Activated T-helper 2 cell treated with anti-CD3 and anti-CD28 coated beads, Interferon-gamma antibody, Interleukin-2, Interleukin-4, amounts not matched to agents 10 μg/mL and 5 μg/mL and 100 μg/mL, durations not matched to agents 14 hours and 24 hours and 36 hours (primary cell): Measurements from ENCODE around the gene BABAM2. TPM values are rescaled to one million over a fixed set of nuclear protein-coding genes. Genes with fewer than 3 reads are reported as not detected.
"Not testable (repeated sequence)": the region's sequence is repeated elsewhere in the genome, so short reads cannot be mapped to it uniquely, and the experiment has no call there.

Experiments used
- DNase-seq: peaks from one replicate; pipeline ENCODE4 v3.0.0; 2021; ENCODE audit warnings: low spot score
- H3K27ac Mint-ChIP-seq: one replicate; pipeline ENCODE4 v1.8.0; 2021; ENCODE audit warnings: mixed read lengths
- H3K27me3 Mint-ChIP-seq: one replicate; pipeline ENCODE4 v1.8.0; 2021; ENCODE audit warnings: low read depth, mixed read lengths
- H3K36me3 Mint-ChIP-seq: one replicate; pipeline ENCODE4 v1.8.0; 2021; ENCODE audit warnings: low read depth, mixed read lengths
- H3K4me1 Mint-ChIP-seq: one replicate; pipeline ENCODE4 v1.8.0; 2021; ENCODE audit warnings: low read depth, mixed read lengths
- H3K4me3 Mint-ChIP-seq: one replicate; pipeline ENCODE4 v1.8.0; 2021; ENCODE audit warnings: low read depth, mild to moderate bottlenecking, moderate library complexity, mixed read lengths
- H3K9me3 Mint-ChIP-seq: one replicate; pipeline ENCODE4 v1.8.0; 2021; ENCODE audit warnings: mixed read lengths
- intact Hi-C: fragments of 100-400 bp; cut with micrococcal nuclease; formaldehyde crosslinking; loops from one replicate; pipeline ENCODE4 v1.15.1; 2023
- total RNA-seq: library from RNA; stranded (reverse); gene quantifications from 2 replicates; pipeline ENCODE4 v1.2.3, GENCODE V29; 2022

The BABAM2 gene
- total RNA-seq, 1 donor from 2014 or later = 49.0 TPM

- no peak overlapping the region for H3K27ac Mint-ChIP-seq
- H3K4me3 Mint-ChIP-seq = no peak overlapping the region
- H3K36me3 Mint-ChIP-seq = no peaks in the 10 kb centered on the region
Measured at GRCh38 chr2:28089486-28089885, 199.0 kb downstream of the BABAM2 start.

GRCh38 chr2:28093308-28093707, 202.8 kb downstream of the BABAM2 start:
- DNase-seq = no peak
- H3K36me3 Mint-ChIP-seq = no peaks in the 10 kb centered on the region
- no peak overlapping the region for H3K4me3 Mint-ChIP-seq
- H3K27ac Mint-ChIP-seq = no peak overlapping the region
- intact Hi-C loops = no loop called here
- no peaks in the 10 kb centered on the region for H3K9me3 Mint-ChIP-seq
- no peaks in the 10 kb centered on the region for H3K27me3 Mint-ChIP-seq
- H3K4me1 Mint-ChIP-seq = peaks cover 1% of the 10 kb centered on the region

More at GRCh38 chr2:28089486-28089885, 199.0 kb downstream of the BABAM2 start:
- peaks cover 1% of the 10 kb centered on the region for H3K4me1 Mint-ChIP-seq
- intact Hi-C loops = no loop called here
- no peak for DNase-seq
- no peaks in the 10 kb centered on the region for H3K9me3 Mint-ChIP-seq
- no peaks in the 10 kb centered on the region for H3K27me3 Mint-ChIP-seq

- Mint-ChIP-seq H3K36me3 (no peaks in the 10 kb centered on the region), H3K27ac (no peak overlapping the region), H3K9me3 (no peaks in the 10 kb centered on the region), H3K4me1 (peaks cover 1% of the 10 kb centered on the region), H3K4me3 (no peak overlapping the region), H3K27me3 (no peaks in the 10 kb centered on the region)
- DNase-seq = no peak
- intact Hi-C loops = no loop called here
Measured at GRCh38 chr2:28093768-28094167, 203.2 kb downstream of the BABAM2 start.

- H3K27ac Mint-ChIP-seq = no peak overlapping the region
- H3K4me1 Mint-ChIP-seq = peaks cover 1% of the 10 kb centered on the region
- intact Hi-C loops = no loop called here
- no peaks in the 10 kb centered on the region for H3K9me3 Mint-ChIP-seq
- H3K4me3 Mint-ChIP-seq = no peak overlapping the region
- DNase-seq = no peak
- no peaks in the 10 kb centered on the region for H3K36me3 Mint-ChIP-seq
- H3K27me3 Mint-ChIP-seq = no peaks in the 10 kb centered on the region
Measured at GRCh38 chr2:28094739-28095138, 204.2 kb downstream of the BABAM2 start.

- Mint-ChIP-seq H3K27ac (no peak overlapping the region), H3K36me3 (no peaks in the 10 kb centered on the region), H3K4me3 (no peak overlapping the region), H3K9me3 (no peaks in the 10 kb centered on the region), H3K4me1 (peaks cover 1% of the 10 kb centered on the region), H3K27me3 (no peaks in the 10 kb centered on the region)
- intact Hi-C loops = no loop called here
- no peak for DNase-seq
Measured at GRCh38 chr2:28095622-28096021, 205.1 kb downstream of the BABAM2 start.

GRCh38 chr2:28096421-28096820, 205.9 kb downstream of the BABAM2 start:
- DNase-seq = no peak
- no peaks in the 10 kb centered on the region for H3K27me3 Mint-ChIP-seq
- H3K9me3 Mint-ChIP-seq = no peaks in the 10 kb centered on the region
- no peak overlapping the region for H3K27ac Mint-ChIP-seq
- H3K4me3 Mint-ChIP-seq = no peak overlapping the region
- intact Hi-C loops = no loop called here
- H3K36me3 Mint-ChIP-seq = no peaks in the 10 kb centered on the region
- H3K4me1 Mint-ChIP-seq = peaks cover 1% of the 10 kb centered on the region

- H3K9me3 Mint-ChIP-seq = no peaks in the 10 kb centered on the region
- no peak overlapping the region for H3K27ac Mint-ChIP-seq
- H3K4me1 Mint-ChIP-seq = peaks cover 4% of the 10 kb centered on the region
- no peaks in the 10 kb centered on the region for H3K36me3 Mint-ChIP-seq
- no peak overlapping the region for H3K4me3 Mint-ChIP-seq
- intact Hi-C loops = no loop called here
- H3K27me3 Mint-ChIP-seq = no peaks in the 10 kb centered on the region
- DNase-seq = no peak
Measured at GRCh38 chr2:28098501-28099225, 208.1 kb downstream of the BABAM2 start.

- Mint-ChIP-seq H3K4me1 (peaks cover 4% of the 10 kb centered on the region), H3K4me3 (no peak overlapping the region), H3K36me3 (no peaks in the 10 kb centered on the region), H3K27ac (no peak overlapping the region), H3K9me3 (no peaks in the 10 kb centered on the region), H3K27me3 (no peaks in the 10 kb centered on the region)
- no peak for DNase-seq
- intact Hi-C loops = no loop called here
Measured at GRCh38 chr2:28101123-28101522, 210.6 kb downstream of the BABAM2 start.

GRCh38 chr2:28101892-28102291, 211.4 kb downstream of the BABAM2 start:
- Mint-ChIP-seq H3K27me3 (no peaks in the 10 kb centered on the region), H3K9me3 (no peaks in the 10 kb centered on the region), H3K4me3 (no peak overlapping the region), H3K4me1 (peaks cover 6% of the 10 kb centered on the region), H3K36me3 (no peaks in the 10 kb centered on the region), H3K27ac (no peak overlapping the region)
- intact Hi-C loops = no loop called here
- no peak for DNase-seq

- no peaks in the 10 kb centered on the region for H3K36me3 Mint-ChIP-seq
- no peak overlapping the region for H3K4me3 Mint-ChIP-seq
- H3K27ac Mint-ChIP-seq = no peak overlapping the region
- H3K27me3 Mint-ChIP-seq = no peaks in the 10 kb centered on the region
- no peak for DNase-seq
- peaks cover 6% of the 10 kb centered on the region for H3K4me1 Mint-ChIP-seq
- intact Hi-C loops = no loop called here
- no peaks in the 10 kb centered on the region for H3K9me3 Mint-ChIP-seq
Measured at GRCh38 chr2:28102455-28102874, 211.9 kb downstream of the BABAM2 start.

- Mint-ChIP-seq H3K4me1 (peaks cover 6% of the 10 kb centered on the region), H3K9me3 (no peaks in the 10 kb centered on the region), H3K27me3 (no peaks in the 10 kb centered on the region), H3K4me3 (no peak overlapping the region), H3K36me3 (no peaks in the 10 kb centered on the region), H3K27ac (no peak overlapping the region)
- intact Hi-C loops = no loop called here
- DNase-seq = no peak
Measured at GRCh38 chr2:28103611-28104010, 213.1 kb downstream of the BABAM2 start.

- no peak for DNase-seq
- no peak overlapping the region for H3K4me3 Mint-ChIP-seq
- peaks cover 2% of the 10 kb centered on the region for H3K4me1 Mint-ChIP-seq
- H3K27me3 Mint-ChIP-seq = no peaks in the 10 kb centered on the region
- H3K36me3 Mint-ChIP-seq = peaks cover 9% of the 10 kb centered on the region
- intact Hi-C loops = no loop called here
- H3K9me3 Mint-ChIP-seq = no peaks in the 10 kb centered on the region
- no peak overlapping the region for H3K27ac Mint-ChIP-seq
Measured at GRCh38 chr2:28108143-28108542, 217.6 kb downstream of the BABAM2 start.

- H3K27ac Mint-ChIP-seq, intact Hi-C loops, H3K9me3 Mint-ChIP-seq, H3K27me3 Mint-ChIP-seq, H3K4me3 Mint-ChIP-seq, DNase-seq, H3K4me1 Mint-ChIP-seq: not testable (repeated sequence)
- peaks cover 13% of the 10 kb centered on the region for H3K36me3 Mint-ChIP-seq
Measured at GRCh38 chr2:28113771-28114170, 223.2 kb downstream of the BABAM2 start.
